Measurements from ENCODE around the gene DDAH2.

DDAH2 gene

GRCh38 chr6:31760790-31761189 lies 31.7 kb upstream of the DDAH2 start:
- no peak for DNase-seq

- DNase-seq: no peak
Observed at GRCh38 chr6:31758281-31758680, 29.2 kb upstream of the DDAH2 start.

- DNase-seq: no peak
Observed at GRCh38 chr6:31752739-31753319, 23.7 kb upstream of the DDAH2 start.

GRCh38 chr6:31750411-31751022 lies 21.4 kb upstream of the DDAH2 start:
- DNase-seq: no peak

GRCh38 chr6:31749301-31750036 lies 20.4 kb upstream of the DDAH2 start:
- DNase-seq: no peak

GRCh38 chr6:31744422-31744821 lies 15.3 kb upstream of the DDAH2 start:
- no peak for DNase-seq

- DNase-seq: no peak
Observed at GRCh38 chr6:31742894-31743293, 13.8 kb upstream of the DDAH2 start.

- no peak for DNase-seq
Observed at GRCh38 chr6:31741815-31742214, 12.7 kb upstream of the DDAH2 start.

GRCh38 chr6:31740397-31741223 lies 11.5 kb upstream of the DDAH2 start:
- no peak for DNase-seq

GRCh38 chr6:31739639-31740396 lies 10.7 kb upstream of the DDAH2 start, which contains the start of gene MSH5:
TSS of gene MSH5 (plus strand) at chr6:31740005. CDS start at chr6:31740467, 462 bp downstream.
- peak; percentile 83 for DNase-seq

GRCh38 chr6:31737991-31738979 lies 9.2 kb upstream of the DDAH2 start:
- no peak for DNase-seq

- no peak for DNase-seq
Observed at GRCh38 chr6:31737315-31737990, 8.4 kb upstream of the DDAH2 start.

- DNase-seq: no peak
Observed at GRCh38 chr6:31736768-31737314, 7.7 kb upstream of the DDAH2 start.

GRCh38 chr6:31736021-31736767 lies 7.1 kb upstream of the DDAH2 start, which contains the start of gene CLIC1:
TSS of gene CLIC1 (minus strand) at chr6:31736530. CDS start at chr6:31736300, 230 bp downstream.
- peak; percentile 47 for DNase-seq

- DNase-seq: no peak
Observed at GRCh38 chr6:31734821-31735406, 5.8 kb upstream of the DDAH2 start.

- DNase-seq: no peak
Observed at GRCh38 chr6:31734247-31734820, 5.2 kb upstream of the DDAH2 start.

GRCh38 chr6:31733734-31734133 lies 4.6 kb upstream of the DDAH2 start:
- DNase-seq: no peak

GRCh38 chr6:31732029-31732428 lies 2.9 kb upstream of the DDAH2 start:
- no peak for DNase-seq

Data from activated gamma-delta T cell (primary cell).